ENCODE results near the gene PGLYRP4. TPM values are rescaled to one million over a fixed set of nuclear protein-coding genes. Genes with fewer than 3 reads are reported as not detected.

PGLYRP4 gene
- total and polyA plus RNA-seq, 4 donors: not detected

DNA sequence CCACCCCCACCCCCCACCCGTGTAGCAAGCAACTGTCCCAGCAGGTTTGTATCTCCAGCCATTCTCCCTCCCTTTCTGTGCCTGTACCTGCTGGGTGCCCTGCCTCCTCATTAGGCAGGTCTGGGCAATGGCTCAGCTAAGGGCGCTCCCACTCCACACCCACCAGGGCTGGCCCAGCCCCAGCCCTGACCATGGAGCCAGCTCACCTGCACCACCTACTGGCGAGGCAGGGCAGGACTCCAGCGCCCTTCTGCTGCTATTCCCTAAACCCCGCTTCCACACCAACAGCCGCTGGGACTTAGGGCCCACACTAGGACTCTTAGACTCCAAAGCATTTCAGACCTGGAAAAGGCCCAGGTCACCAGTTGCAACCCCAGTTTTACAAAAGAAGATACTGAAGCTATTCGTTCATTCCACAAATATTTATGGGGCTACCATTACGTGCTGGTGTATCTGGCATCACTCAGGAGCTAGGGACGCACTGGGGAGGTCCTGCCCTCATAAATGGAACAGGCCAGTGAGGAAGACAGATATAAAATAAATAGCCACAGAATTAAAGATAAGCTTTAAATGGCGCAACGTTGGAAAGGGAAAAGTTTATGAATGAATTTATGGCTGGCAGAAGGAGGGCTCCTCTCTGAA lies 59.9 kb downstream of the PGLYRP4 start:
- DNase-seq (ENCODE audit: low spot score): no peak
- no peaks in the 10 kb centered on the region for H3K9me3 ChIP-seq (ENCODE audit: control insufficient read depth in 4 of 4, low read length in 3 of 4)
- H3K27me3 ChIP-seq (ENCODE audit: control insufficient read depth in 4 of 4, insufficient read depth in 4 of 4, low read length in 3 of 4): peaks cover 0 to 4% (median 0%) of the 10 kb centered on the region in 4 donors
- H3K4me3 ChIP-seq (ENCODE audit: low read depth in 1 of 3, low read length in 3 of 3): no peak overlapping the region
- H3K4me1 ChIP-seq (ENCODE audit: control insufficient read depth in 4 of 4, insufficient read depth in 4 of 4, low read length in 3 of 4): no peaks in the 10 kb centered on the region
- TF ChIP-seq, protein P1, sequence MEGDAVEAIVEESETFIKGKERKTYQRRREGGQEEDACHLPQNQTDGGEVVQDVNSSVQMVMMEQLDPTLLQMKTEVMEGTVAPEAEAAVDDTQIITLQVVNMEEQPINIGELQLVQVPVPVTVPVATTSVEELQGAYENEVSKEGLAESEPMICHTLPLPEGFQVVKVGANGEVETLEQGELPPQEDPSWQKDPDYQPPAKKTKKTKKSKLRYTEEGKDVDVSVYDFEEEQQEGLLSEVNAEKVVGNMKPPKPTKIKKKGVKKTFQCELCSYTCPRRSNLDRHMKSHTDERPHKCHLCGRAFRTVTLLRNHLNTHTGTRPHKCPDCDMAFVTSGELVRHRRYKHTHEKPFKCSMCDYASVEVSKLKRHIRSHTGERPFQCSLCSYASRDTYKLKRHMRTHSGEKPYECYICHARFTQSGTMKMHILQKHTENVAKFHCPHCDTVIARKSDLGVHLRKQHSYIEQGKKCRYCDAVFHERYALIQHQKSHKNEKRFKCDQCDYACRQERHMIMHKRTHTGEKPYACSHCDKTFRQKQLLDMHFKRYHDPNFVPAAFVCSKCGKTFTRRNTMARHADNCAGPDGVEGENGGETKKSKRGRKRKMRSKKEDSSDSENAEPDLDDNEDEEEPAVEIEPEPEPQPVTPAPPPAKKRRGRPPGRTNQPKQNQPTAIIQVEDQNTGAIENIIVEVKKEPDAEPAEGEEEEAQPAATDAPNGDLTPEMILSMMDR (IDR thresholded peaks at IDR 0.05; ENCODE audit: low read depth, low read length, missing input control): peak; percentile 10
- no peak for TF ChIP-seq NR2F2 (IDR thresholded peaks at IDR 0.05)
- H3K27ac ChIP-seq (ENCODE audit: low read depth in 1 of 2, low read length in 2 of 2): no peak overlapping the region
- WGBS: 63% methylated on average over 11 of the region's 11 CpGs
- no peaks in the 10 kb centered on the region for H3K36me3 ChIP-seq (ENCODE audit: control insufficient read depth in 4 of 4, insufficient read depth in 3 of 4, low read depth in 1 of 4, low read length in 3 of 4)
- no peak overlapping the region for H3K9ac ChIP-seq (ENCODE audit: low read depth in 1 of 2, low read length in 2 of 2)

Small RNA genes within 50 kb of the gene (small RNA-seq; reads per million reads assigned to genes)
- gene RNU6-160P (not detected), gene S100A15A (not detected)

Other genes starting within 250 kb of the PGLYRP4 start
- gene SPRR2F, start 235.3 kb downstream of the PGLYRP4 start, total RNA-seq: not detected
- not detected for gene SPRR2F, start 235.3 kb downstream of the PGLYRP4 start, polyA plus RNA-seq
- gene SPRR2G, start 198.0 kb downstream of the PGLYRP4 start, total RNA-seq: not detected
- gene SPRR2G, start 198.0 kb downstream of the PGLYRP4 start, polyA plus RNA-seq: not detected
- not detected for gene LELP1, start 145.4 kb downstream of the PGLYRP4 start, total RNA-seq
- gene LELP1, start 145.4 kb downstream of the PGLYRP4 start, polyA plus RNA-seq: not detected
- gene PRR9, start 131.3 kb downstream of the PGLYRP4 start, total RNA-seq: not detected
- not detected for gene PRR9, start 131.3 kb downstream of the PGLYRP4 start, polyA plus RNA-seq
- gene LORICRIN, start 89.2 kb downstream of the PGLYRP4 start, total RNA-seq: not detected
- gene LORICRIN, start 89.2 kb downstream of the PGLYRP4 start, polyA plus RNA-seq: not detected
- gene PGLYRP3, start 35.9 kb downstream of the PGLYRP4 start, total RNA-seq: not detected
- not detected for gene PGLYRP3, start 35.9 kb downstream of the PGLYRP4 start, polyA plus RNA-seq
- gene S100A9, start 9.0 kb upstream of the PGLYRP4 start, total RNA-seq: 100 to 1,000 TPM; 191 to 603 TPM
- 100 to 1,000 TPM in 1 of 2 donors, 10 to 100 TPM in 1; 35.0 to 125 TPM for gene S100A9, start 9.0 kb upstream of the PGLYRP4 start, polyA plus RNA-seq
- 10 to 100 TPM; 19.5 to 35.2 TPM for gene S100A12, start 26.8 kb upstream of the PGLYRP4 start, total RNA-seq
- gene S100A12, start 26.8 kb upstream of the PGLYRP4 start, polyA plus RNA-seq: 1 to 10 TPM; 3.3 to 4.7 TPM
- 10 to 100 TPM; 38.4 to 99.3 TPM for gene S100A8, start 42.2 kb upstream of the PGLYRP4 start, total RNA-seq
- 10 to 100 TPM; 40.4 to 43.4 TPM for gene S100A8, start 42.2 kb upstream of the PGLYRP4 start, polyA plus RNA-seq
- gene S100A7A, start 67.7 kb upstream of the PGLYRP4 start, total RNA-seq: not detected
- not detected for gene S100A7A, start 67.7 kb upstream of the PGLYRP4 start, polyA plus RNA-seq
- not detected for gene S100A7, start 111.8 kb upstream of the PGLYRP4 start, total RNA-seq
- gene S100A7, start 111.8 kb upstream of the PGLYRP4 start, polyA plus RNA-seq: not detected
- gene S100A6, start 187.2 kb upstream of the PGLYRP4 start, total RNA-seq: 100 to 1,000 TPM in 1 of 2 donors, 1 to 10 TPM in 1; 5.7 to 124 TPM
- gene S100A6, start 187.2 kb upstream of the PGLYRP4 start, polyA plus RNA-seq: 10 to 100 TPM; 27.3 to 30.0 TPM
- not detected for gene S100A5, start 192.1 kb upstream of the PGLYRP4 start, total RNA-seq
- gene S100A5, start 192.1 kb upstream of the PGLYRP4 start, polyA plus RNA-seq: not detected
- gene S100A4, start 197.0 kb upstream of the PGLYRP4 start, total RNA-seq: 10 to 100 TPM in 1 of 2 donors, 1 to 10 TPM in 1; 4.8 to 69.8 TPM
- gene S100A4, start 197.0 kb upstream of the PGLYRP4 start, polyA plus RNA-seq: 10 to 100 TPM; 16.3 to 17.1 TPM
- not detected for gene S100A3, start 200.4 kb upstream of the PGLYRP4 start, total RNA-seq
- gene S100A3, start 200.4 kb upstream of the PGLYRP4 start, polyA plus RNA-seq: not detected
- gene S100A2, start 217.0 kb upstream of the PGLYRP4 start, total RNA-seq: not detected
- gene S100A2, start 217.0 kb upstream of the PGLYRP4 start, polyA plus RNA-seq: under 1 TPM; 0.22 to 0.67 TPM

Data from liver (tissue), 10 donors.